C4-2B (cell line): ENCODE data around the gene NAPA.

Experiments used
- H3K27ac ChIP-seq: fragments of 450-650 bp; 2 replicates; pipeline ENCODE4 v1.5.1; 2017
- ZFX ChIP-seq: fragments of 450-650 bp; IDR thresholded peaks from 2 replicates; pipeline ENCODE4 v1.6.1; 2017
- TF ChIP-seq, protein P1 (sequence below): fragments of 450-650 bp; conservative IDR thresholded peaks from 2 replicates; pipeline ENCODE4 v1.5.1; 2017; ENCODE audit warnings: mild to moderate bottlenecking

The NAPA gene

DNA sequence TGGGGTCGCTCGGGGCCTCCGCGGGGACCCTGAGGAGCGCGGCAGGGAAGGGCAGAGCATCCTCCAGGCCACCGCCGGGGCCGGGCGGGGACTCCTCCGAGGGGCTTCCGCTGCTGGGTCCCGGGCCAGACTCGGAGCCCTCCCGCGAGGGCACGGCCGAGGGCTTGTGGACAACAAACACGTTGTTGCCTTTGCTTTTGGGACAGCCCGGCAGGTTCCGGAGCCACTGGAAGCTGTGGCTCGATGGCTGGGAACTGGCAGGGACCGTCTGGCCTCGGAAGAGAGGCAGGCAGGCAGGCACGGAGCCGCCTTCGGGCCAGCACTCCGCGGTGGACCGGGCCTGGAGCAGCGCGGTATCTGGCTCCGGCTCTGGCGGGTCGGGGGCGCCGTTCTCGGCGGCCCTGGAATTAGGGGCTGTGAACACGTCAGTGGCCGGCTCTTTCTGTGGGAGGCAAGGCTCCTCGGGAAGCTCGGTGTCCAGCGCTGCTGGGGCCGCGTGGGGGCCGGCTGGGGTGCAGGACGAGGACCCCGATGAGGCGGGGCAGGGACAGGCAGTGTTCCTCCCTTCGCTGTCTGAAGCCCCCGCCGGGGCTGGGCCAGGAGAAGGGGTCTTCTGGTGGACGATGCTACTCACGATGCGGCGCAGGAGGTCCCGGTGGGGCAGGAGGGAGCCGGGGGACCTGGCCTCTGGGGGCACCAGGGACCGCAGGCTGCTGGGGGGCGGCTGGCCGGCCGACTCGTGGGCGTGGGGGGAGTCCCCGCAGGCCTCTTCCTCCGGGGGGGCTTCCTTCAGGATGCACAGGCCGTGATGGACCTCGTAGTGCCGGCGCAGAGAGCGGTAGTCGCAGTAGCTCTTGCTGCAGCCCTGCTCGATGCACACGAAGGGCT is 30.4 kb upstream of the NAPA start:
- no peak for TF ChIP-seq ZFX
- TF ChIP-seq, protein P1, sequence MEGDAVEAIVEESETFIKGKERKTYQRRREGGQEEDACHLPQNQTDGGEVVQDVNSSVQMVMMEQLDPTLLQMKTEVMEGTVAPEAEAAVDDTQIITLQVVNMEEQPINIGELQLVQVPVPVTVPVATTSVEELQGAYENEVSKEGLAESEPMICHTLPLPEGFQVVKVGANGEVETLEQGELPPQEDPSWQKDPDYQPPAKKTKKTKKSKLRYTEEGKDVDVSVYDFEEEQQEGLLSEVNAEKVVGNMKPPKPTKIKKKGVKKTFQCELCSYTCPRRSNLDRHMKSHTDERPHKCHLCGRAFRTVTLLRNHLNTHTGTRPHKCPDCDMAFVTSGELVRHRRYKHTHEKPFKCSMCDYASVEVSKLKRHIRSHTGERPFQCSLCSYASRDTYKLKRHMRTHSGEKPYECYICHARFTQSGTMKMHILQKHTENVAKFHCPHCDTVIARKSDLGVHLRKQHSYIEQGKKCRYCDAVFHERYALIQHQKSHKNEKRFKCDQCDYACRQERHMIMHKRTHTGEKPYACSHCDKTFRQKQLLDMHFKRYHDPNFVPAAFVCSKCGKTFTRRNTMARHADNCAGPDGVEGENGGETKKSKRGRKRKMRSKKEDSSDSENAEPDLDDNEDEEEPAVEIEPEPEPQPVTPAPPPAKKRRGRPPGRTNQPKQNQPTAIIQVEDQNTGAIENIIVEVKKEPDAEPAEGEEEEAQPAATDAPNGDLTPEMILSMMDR, result no peak
- H3K27ac ChIP-seq, result no peak overlapping the region

GRCh38 chr19:47544476-47544875 is 29.6 kb upstream of the NAPA start:
- TF ChIP-seq, protein P1, result no peak
- no peak for TF ChIP-seq ZFX
- H3K27ac ChIP-seq, result no peak overlapping the region

DNA sequence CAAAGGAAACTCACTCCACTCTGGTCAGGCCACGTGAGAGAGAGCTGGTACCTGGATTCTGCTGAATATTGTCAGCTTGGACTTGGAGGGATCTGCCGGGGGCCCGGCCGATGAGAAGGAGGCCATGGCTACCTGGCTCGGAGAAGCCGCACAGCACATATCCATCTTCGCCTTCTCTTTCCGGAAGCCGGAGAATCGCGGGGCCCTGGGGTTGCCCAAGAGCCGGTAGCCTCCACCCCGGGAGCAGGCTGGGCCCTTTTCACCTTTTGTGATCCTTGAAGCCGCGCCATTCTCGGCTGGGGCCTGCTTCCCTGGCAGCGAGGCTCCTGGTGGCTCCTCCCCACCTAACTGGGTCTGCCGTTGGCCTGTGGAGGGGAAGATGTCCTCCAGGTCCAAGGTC is 29.2 kb upstream of the NAPA start:
- TF ChIP-seq, protein P1, result no peak
- TF ChIP-seq ZFX, result no peak
- no peak overlapping the region for H3K27ac ChIP-seq

GRCh38 chr19:47542030-47542475 is 27.2 kb upstream of the NAPA start:
- TF ChIP-seq ZFX, result no peak
- TF ChIP-seq, protein P1, result no peak
- H3K27ac ChIP-seq, result no peak overlapping the region

GRCh38 chr19:47541518-47541917 is 26.7 kb upstream of the NAPA start:
- H3K27ac ChIP-seq, result no peak overlapping the region
- no peak for TF ChIP-seq ZFX
- TF ChIP-seq, protein P1, result no peak

DNA sequence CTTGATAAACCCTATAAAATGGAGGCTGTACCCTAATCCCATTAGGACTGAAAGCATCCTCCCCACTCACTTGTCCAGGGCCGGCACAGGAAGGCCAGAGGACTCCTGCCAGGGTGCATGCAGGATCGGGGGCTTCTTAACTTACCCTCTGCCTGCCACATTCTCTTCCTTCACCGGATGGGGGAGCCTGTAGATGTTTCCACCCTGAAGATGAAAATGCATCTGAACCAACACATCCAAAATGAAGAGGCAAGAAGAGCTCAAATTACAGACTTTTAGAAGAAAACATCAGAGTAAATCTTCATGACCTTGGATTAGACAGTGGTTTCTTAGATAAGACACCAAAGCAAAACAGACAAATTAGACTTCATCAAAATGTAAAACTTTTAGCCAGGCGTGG is 25.9 kb upstream of the NAPA start:
- TF ChIP-seq ZFX, result no peak
- TF ChIP-seq, protein P1, result no peak
- no peak overlapping the region for H3K27ac ChIP-seq

GRCh38 chr19:47539747-47540311 is 25.0 kb upstream of the NAPA start:
- TF ChIP-seq, protein P1, result no peak
- no peak for TF ChIP-seq ZFX
- no peak overlapping the region for H3K27ac ChIP-seq
